Measurements from ENCODE around the gene PFN1.
A peak's percentile ranks its signal among the peaks of the same experiment; 100 is the strongest.

PFN1 gene

DNA sequence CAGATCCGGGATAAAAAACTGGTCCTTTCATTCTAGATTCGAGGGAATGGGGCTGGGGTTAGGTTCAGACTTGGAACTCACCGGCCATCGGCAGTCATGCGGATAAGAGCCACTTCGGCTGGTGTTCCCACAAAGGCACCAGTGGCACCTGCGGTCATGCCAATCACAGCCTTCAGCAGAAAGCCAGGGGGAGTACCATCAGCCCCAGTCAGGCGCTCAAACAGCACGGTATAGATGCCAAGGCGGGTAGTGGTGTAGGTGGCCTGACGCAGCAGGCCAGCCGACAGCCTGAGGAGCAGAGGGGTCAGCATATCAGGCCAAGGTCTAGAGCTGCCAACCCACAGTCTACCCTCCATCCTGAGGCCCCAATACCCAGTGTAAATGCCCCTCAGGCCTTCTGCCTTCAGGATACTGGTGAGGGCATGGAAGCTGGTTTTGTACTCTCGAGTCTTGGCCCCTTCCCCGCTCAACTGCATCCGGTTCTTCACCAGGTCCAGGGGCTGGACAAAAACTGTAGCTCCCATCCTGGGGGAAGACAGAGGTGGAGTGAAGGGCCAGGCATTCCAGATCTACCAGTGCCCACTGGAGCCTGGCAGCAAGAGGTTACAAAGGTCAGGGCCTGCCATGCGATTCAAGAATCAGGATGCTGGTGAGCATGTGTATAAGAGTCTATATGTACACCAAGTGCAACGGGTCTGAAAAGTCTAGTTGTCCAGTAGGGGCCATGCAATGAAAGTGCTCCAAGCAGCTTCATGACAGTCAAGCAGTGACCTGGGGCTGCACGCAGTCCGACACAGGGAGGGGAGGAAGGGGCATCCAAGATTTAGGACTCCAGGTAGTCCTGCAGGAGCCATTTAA lies 9.4 kb downstream of the PFN1 start:
- H3K36me3 ChIP-seq, result peaks cover 49 to 64% (median 56%) of the 10 kb centered on the region in 11 experiments
- H4K20me1 ChIP-seq, result peaks cover 17 to 77% (median 33%) of the 10 kb centered on the region in 11 experiments
- H3K27ac ChIP-seq, result peak overlapping the region; percentile 66 to 99 (median 93)
- H3K4me3 ChIP-seq, result peak overlapping the region; percentile 80 to 100 (median 87)
- H3K4me1 ChIP-seq, result peaks cover 55 to 83% (median 71%) of the 10 kb centered on the region in 10 experiments
- H3K9ac ChIP-seq, result peak overlapping the region; percentile 89 to 100 (median 99)
- peak overlapping the region; percentile 94 to 100 (median 98) for H3K4me2 ChIP-seq
- H3K9me3 ChIP-seq (replicated peaks in 1 of 11), result no peaks in the 10 kb centered on the region
- no peak for TF ChIP-seq Cebpa-rat (IDR thresholded peaks at IDR 0.05)
- H3K27me3 ChIP-seq, result no peaks in the 10 kb centered on the region

DNA sequence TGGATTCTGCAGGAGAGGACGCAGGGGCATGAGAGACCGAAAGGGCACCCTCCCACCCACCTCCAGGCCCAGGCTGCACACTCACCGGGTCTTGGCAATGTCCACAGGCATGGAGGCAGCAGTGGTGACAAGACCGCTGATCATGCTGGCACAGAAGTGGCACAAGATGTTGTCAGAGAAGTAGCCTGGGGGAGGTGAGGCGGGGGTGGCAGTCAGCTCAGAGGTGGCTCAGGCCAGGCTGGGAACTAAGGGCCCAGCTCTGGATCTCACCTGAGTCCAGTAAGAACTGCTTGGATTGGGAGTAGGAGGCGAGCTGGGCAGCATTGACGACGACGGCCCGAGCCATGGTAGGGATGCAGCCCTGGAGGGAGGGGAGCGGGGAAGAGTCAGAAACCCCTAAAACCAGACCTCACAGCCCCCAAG lies 10.2 kb downstream of the PFN1 start:
- H4K20me1 ChIP-seq, result peaks cover 8 to 69% (median 28%) of the 10 kb centered on the region in 11 experiments; a peak in 21 of 22 replicates
- no peaks in the 10 kb centered on the region for H3K9me3 ChIP-seq (replicated peaks in 1 of 11)
- H3K4me1 ChIP-seq, result peaks cover 52 to 81% (median 70%) of the 10 kb centered on the region in 10 experiments
- no peaks in the 10 kb centered on the region for H3K27me3 ChIP-seq
- peaks cover 40 to 56% (median 48%) of the 10 kb centered on the region in 11 experiments for H3K36me3 ChIP-seq
- peak overlapping the region in 3 of 11 experiments; percentile 93 to 99 (median 96); a peak in 5 of 22 replicates for H3K27ac ChIP-seq
- no peak for TF ChIP-seq Cebpa-rat (IDR thresholded peaks at IDR 0.05)
- H3K4me2 ChIP-seq, result peak overlapping the region; percentile 94 to 100 (median 98)
- peak overlapping the region; percentile 89 to 100 (median 99) for H3K9ac ChIP-seq
- H3K4me3 ChIP-seq, result peak overlapping the region in 8 of 10 experiments; percentile 80 to 100 (median 87); a peak in 11 of 20 replicates

DNA sequence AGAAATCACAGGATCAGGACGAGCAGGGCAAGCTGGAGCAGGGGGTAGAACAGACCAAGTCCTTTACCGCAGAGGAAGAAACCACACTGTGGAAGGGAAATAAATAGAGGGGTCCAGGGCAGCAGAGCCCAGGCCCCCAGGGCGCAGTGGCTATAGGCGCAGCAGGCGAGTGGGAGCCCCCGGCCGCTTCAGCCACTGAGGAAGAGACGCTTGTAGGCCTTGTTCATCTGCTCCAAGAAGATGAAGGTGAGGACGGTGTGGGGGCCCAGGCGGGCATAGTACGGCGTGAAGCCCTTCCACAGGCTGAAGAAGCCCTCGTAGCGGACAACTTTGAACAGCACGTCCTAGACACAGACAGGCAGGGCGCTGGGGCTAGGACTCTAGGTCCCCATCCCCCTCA lies 10.8 kb downstream of the PFN1 start:
- Histone ChIP-seq H4K20me1 (peaks cover 3 to 63% (median 23%) of the 10 kb centered on the region in 11 experiments; a peak in 21 of 22 replicates), H3K27ac (0 out of 22 replicates have a peak overlapping the region, but pooled peaks of 1 of the 11 experiments have one; percentile 10), H3K9me3 (replicated peaks in 1 of 11) (no peaks in the 10 kb centered on the region), H3K9ac (peak overlapping the region; percentile 9 to 100 (median 99); a peak in 20 of 22 replicates), H3K4me1 (peaks cover 46 to 81% (median 69%) of the 10 kb centered on the region in 10 experiments), H3K4me3 (0 out of 20 replicates have a peak overlapping the region, but pooled peaks of 1 of the 10 experiments have one; percentile 100), H3K36me3 (peaks cover 35 to 51% (median 42%) of the 10 kb centered on the region in 11 experiments), H3K4me2 (peak overlapping the region in 9 of 11 experiments; percentile 94 to 100 (median 97); a peak in 9 of 22 replicates), H3K27me3 (no peaks in the 10 kb centered on the region)
- no peak for TF ChIP-seq Cebpa-rat (IDR thresholded peaks at IDR 0.05)

DNA sequence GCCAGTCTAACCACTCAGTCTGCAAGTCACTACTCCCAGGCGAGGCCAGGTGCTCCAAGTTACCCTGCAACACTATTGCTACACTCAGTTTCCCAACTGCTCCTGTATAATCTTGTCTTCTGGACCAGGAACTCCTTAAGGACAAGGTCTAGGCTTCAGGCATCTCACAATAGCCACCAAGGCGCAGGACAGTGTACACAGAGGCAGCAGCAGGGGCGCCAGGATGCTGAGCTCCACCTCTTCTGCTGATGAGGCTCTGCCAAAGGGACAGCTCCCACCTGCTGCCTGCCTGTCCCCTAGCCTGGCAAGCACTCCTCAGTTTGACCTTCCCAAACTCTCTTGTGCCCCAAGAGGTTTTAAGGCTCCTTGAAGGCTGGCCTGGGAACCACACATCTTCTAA lies 11.9 kb downstream of the PFN1 start:
- peaks cover 43 to 80% (median 67%) of the 10 kb centered on the region in 10 experiments for H3K4me1 ChIP-seq
- H3K4me3 ChIP-seq, result no peak overlapping the region
- H3K9ac ChIP-seq, result peak overlapping the region in 9 of 11 experiments; percentile 29 to 100 (median 99); a peak in 9 of 22 replicates
- no peaks in the 10 kb centered on the region for H3K27me3 ChIP-seq
- no peak overlapping the region for H3K27ac ChIP-seq
- H3K9me3 ChIP-seq (replicated peaks in 1 of 11), result no peaks in the 10 kb centered on the region
- peaks cover 28 to 40% (median 36%) of the 10 kb centered on the region in 11 experiments for H3K36me3 ChIP-seq
- H3K4me2 ChIP-seq, result peak overlapping the region in 1 of 11 experiments; percentile 97; a peak in 1 of 22 replicates
- TF ChIP-seq Cebpa-rat (IDR thresholded peaks at IDR 0.05), result no peak
- H4K20me1 ChIP-seq, result peaks cover 0 to 52% (median 13%) of the 10 kb centered on the region in 11 experiments; a peak in 14 of 22 replicates

DNA sequence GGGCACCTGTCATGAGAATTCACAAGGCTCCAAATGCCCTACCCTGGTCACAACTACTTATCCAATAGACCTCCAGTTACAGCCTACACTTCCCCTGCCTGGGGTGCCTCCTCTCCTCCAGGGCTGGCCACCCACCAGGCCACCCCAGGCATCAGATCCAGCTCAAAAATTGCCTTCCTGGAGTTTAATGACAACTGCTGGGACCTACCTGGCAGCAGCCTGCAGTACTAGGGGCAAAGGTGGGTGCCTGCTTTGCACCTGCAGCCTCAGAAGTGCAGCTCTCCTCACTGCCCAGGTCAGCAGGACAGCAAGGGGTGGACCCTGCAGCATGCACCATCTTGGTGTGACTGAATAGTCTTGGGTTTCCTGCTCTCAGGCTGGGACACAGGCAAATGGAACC lies 12.7 kb downstream of the PFN1 start:
- H4K20me1 ChIP-seq, result peaks cover 0 to 44% (median 13%) of the 10 kb centered on the region in 11 experiments; a peak in 12 of 22 replicates
- TF ChIP-seq Cebpa-rat (IDR thresholded peaks at IDR 0.05), result no peak
- no peak overlapping the region for H3K4me2 ChIP-seq
- peaks cover 40 to 75% (median 64%) of the 10 kb centered on the region in 10 experiments for H3K4me1 ChIP-seq
- H3K4me3 ChIP-seq, result no peak overlapping the region
- H3K27ac ChIP-seq, result no peak overlapping the region
- no peaks in the 10 kb centered on the region for H3K9me3 ChIP-seq (replicated peaks in 1 of 11)
- H3K27me3 ChIP-seq, result no peaks in the 10 kb centered on the region
- peak overlapping the region in 1 of 11 experiments; percentile 15; a peak in 2 of 22 replicates for H3K9ac ChIP-seq
- peaks cover 28 to 47% (median 36%) of the 10 kb centered on the region in 11 experiments for H3K36me3 ChIP-seq

DNA sequence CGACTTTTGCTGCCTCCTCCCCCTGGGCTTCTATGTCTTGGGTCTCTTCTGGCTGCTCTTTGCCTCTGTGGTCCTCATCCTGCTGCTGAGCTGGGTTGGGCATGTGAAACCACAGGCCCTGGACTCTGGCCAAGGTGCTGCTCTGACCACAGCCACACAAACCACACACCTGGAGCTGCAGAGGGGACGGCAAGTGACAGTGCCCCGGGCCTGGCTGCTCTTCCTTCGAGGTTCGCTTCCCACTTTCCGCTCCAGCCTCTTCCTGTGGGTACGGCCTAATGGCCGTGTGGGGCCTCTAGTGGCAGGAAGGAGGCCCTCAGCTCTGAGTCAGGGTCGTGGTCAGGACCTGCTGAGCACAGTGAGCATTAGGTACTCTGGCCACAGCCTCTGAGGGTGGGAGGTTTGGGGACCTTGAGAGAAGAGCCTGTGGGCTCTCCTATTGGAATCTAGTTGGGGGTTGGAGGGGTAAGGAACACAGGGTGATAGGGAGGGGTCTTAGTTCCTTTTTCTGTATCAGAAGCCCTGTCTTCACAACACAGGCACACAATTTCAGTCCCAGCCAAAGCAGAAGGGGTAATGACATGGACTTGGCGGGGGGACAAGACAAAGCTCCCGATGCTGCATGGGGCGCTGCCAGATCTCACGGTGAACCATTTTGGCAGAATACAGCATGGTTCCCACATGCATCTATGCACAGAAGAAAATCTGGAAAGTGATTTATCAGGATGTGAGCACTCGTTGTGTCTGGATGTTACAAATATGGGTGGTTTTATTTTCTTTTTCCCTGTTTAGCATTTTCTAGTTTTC lies 14.0 kb downstream of the PFN1 start:
- Histone ChIP-seq H3K27me3 (no peaks in the 10 kb centered on the region), H3K4me1 (peaks cover 40 to 75% (median 65%) of the 10 kb centered on the region in 10 experiments), H4K20me1 (peaks cover 0 to 43% (median 13%) of the 10 kb centered on the region in 11 experiments; a peak in 12 of 22 replicates), H3K4me3 (no peak overlapping the region), H3K4me2 (peak overlapping the region; percentile 70 to 91 (median 82)), H3K27ac (peak overlapping the region in 9 of 11 experiments; percentile 2 to 50 (median 36); a peak in 11 of 22 replicates), H3K9me3 (replicated peaks in 1 of 11) (no peaks in the 10 kb centered on the region), H3K9ac (peak overlapping the region; percentile 16 to 70 (median 48); a peak in 14 of 22 replicates), H3K36me3 (peaks cover 28 to 56% (median 41%) of the 10 kb centered on the region in 11 experiments)
- no peak for TF ChIP-seq Cebpa-rat (IDR thresholded peaks at IDR 0.05)

DNA sequence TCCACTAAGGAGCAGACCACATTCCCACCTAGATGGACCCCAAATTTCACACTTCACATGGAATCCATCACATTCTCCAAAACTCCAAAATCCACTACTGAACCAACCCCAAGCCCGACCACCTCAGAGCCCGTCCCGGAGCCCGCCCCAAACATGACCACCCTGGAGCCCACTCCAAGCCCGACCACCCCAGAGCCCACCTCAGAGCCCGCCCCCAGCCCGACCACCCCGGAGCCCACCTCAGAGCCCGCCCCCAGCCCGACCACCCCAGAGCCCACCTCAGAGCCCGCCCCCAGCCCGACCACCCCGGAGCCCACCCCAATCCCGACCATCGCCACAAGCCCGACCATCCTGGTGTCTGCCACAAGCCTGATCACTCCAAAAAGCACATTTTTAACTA lies 14.7 kb downstream of the PFN1 start:
- no peak for TF ChIP-seq Cebpa-rat (IDR thresholded peaks at IDR 0.05)
- peak overlapping the region; percentile 70 to 91 (median 82); a peak in 21 of 22 replicates for H3K4me2 ChIP-seq
- peaks cover 28 to 61% (median 42%) of the 10 kb centered on the region in 11 experiments for H3K36me3 ChIP-seq
- no peaks in the 10 kb centered on the region for H3K9me3 ChIP-seq (replicated peaks in 1 of 11)
- peaks cover 34 to 70% (median 59%) of the 10 kb centered on the region in 10 experiments for H3K4me1 ChIP-seq
- H4K20me1 ChIP-seq, result peaks cover 0 to 40% (median 10%) of the 10 kb centered on the region in 11 experiments; a peak in 12 of 22 replicates
- H3K4me3 ChIP-seq, result no peak overlapping the region
- H3K9ac ChIP-seq, result peak overlapping the region in 7 of 11 experiments; percentile 16 to 70 (median 53); a peak in 9 of 22 replicates
- peak overlapping the region in 6 of 11 experiments; percentile 2 to 50 (median 38); a peak in 6 of 22 replicates for H3K27ac ChIP-seq
- no peaks in the 10 kb centered on the region for H3K27me3 ChIP-seq

DNA sequence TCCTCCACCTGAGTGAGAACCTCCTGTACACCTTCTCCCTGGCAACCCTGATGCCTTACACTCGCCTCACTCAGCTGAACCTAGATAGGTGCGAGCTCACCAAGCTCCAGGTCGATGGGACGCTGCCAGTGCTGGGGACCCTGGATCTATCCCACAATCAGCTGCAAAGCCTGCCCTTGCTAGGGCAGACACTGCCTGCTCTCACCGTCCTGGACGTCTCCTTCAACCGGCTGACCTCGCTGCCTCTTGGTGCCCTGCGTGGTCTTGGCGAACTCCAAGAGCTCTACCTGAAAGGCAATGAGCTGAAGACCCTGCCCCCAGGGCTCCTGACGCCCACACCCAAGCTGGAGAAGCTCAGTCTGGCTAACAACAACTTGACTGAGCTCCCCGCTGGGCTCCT lies 15.6 kb downstream of the PFN1 start:
- peaks cover 0 to 31% (median 5%) of the 10 kb centered on the region in 11 experiments; a peak in 8 of 22 replicates for H4K20me1 ChIP-seq
- no peak overlapping the region for H3K27ac ChIP-seq
- peaks cover 25 to 63% (median 50%) of the 10 kb centered on the region in 10 experiments for H3K4me1 ChIP-seq
- H3K27me3 ChIP-seq, result no peaks in the 10 kb centered on the region
- no peaks in the 10 kb centered on the region for H3K9me3 ChIP-seq (replicated peaks in 1 of 11)
- TF ChIP-seq Cebpa-rat (IDR thresholded peaks at IDR 0.05), result no peak
- H3K4me2 ChIP-seq, result peak overlapping the region in 6 of 11 experiments; percentile 3 to 51 (median 22); a peak in 6 of 22 replicates
- H3K9ac ChIP-seq, result no peak overlapping the region
- H3K36me3 ChIP-seq, result peaks cover 22 to 54% (median 34%) of the 10 kb centered on the region in 11 experiments
- H3K4me3 ChIP-seq, result no peak overlapping the region

Data from BLaER1 treated with 17β-estradiol and CSF1 and Interleukin-3, amounts not matched to agents 10 nM and 100 nM (cell line).